HCT116 (cell line): ENCODE results near the gene PLB1. TPM values are rescaled to one million over a fixed set of nuclear protein-coding genes. Genes with fewer than 3 reads are reported as not detected.
A peak's percentile ranks its signal among the peaks of the same experiment; 100 is the strongest.

ENCODE experiments used
- ATAC-seq: fragments of 200-7000 bp; cut with Tn5 transposase; 2 replicates; pipeline ENCODE4 v1.9.1; 2020; ENCODE audit warnings: mild to moderate bottlenecking, moderate library complexity
- BruUV-seq: library from RNA; stranded (reverse); fragments of 400-500 nt; replicated peaks from 2 replicates; lab custom pipeline; 2021; lab: Mats Ljungman, UMichigan
- CTCF ChIA-PET: fragments of 300-600 bp; sonication (Branson Sonifier 250); formaldehyde crosslinking; loops from one replicate; lab custom pipeline; 2021; ENCODE audit warnings: antibody characterized with exemption; lab: Charles Lee
- POLR2A ChIA-PET: fragments of 300-600, 350-600 bp; sonication (Branson Sonifier 250); formaldehyde crosslinking; loops from one replicate; lab custom pipeline; 2021; ENCODE audit warnings: antibody characterized with exemption; lab: Charles Lee
- RAD21 ChIA-PET, 2 experiments: fragments of 300-600 bp; sonication (Branson Sonifier 250); formaldehyde crosslinking; loops; one replicate each; lab custom pipeline; 2023; ENCODE audit warnings: low total read pairs in 2 of 2; ENCODE audit not compliant: uncharacterized antibody in 2 of 2, unreplicated experiment in 2 of 2, low non-redundant PET in 1 of 2; lab: Charles Lee
- DNase-seq: peaks from one replicate; pipeline ENCODE4 v3.0.0-alpha.2; 2010; ENCODE audit warnings: low read depth, low spot score
- H2AFZ ChIP-seq: fragments of 200-600 bp; shearing (Covaris generic), sonication (generic); 2 replicates; pipeline ENCODE4 v1.6.1; 2017; ENCODE audit warnings: low read depth, mixed run types, mixed read lengths, antibody characterized with exemption, low read length; ENCODE audit not compliant: poor library complexity, severe bottlenecking
- H3K27ac ChIP-seq: 2 replicates; pipeline ENCODE4 v1.5.1; 2012; ENCODE audit warnings: low read depth, low read length
- H3K27me3 ChIP-seq: fragments of 200-600 bp; sonication (generic); 2 replicates; pipeline ENCODE4 v1.6.1; 2016; ENCODE audit warnings: mixed run types, low read length, mixed read lengths; ENCODE audit not compliant: insufficient read depth
- H3K36me3 ChIP-seq, 2 experiments: fragments of 200-500 bp in 1 of 2; fragments of 200-600 bp in 1 of 2; sonication (Bioruptor generic) in 1 of 2; sonication (generic) in 1 of 2; 2 replicates each; pipeline versions ENCODE4 v1.5.1 to v1.6.1; 2014 to 2016; ENCODE audit warnings: low read length in 2 of 2, inconsistent platforms in 1 of 2, mixed read lengths in 1 of 2, mixed run types in 1 of 2; ENCODE audit not compliant: insufficient read depth in 2 of 2, control insufficient read depth in 1 of 2
- H3K4me1 ChIP-seq, 2 experiments: fragments of 200-600 bp in 1 of 2; sonication (generic) in 1 of 2; 2 replicates each; pipeline versions ENCODE4 v1.5.1 to v1.6.1; 2012 to 2017; ENCODE audit warnings: low read length in 2 of 2, inconsistent platforms in 1 of 2, mild to moderate bottlenecking in 1 of 2, mixed read lengths in 1 of 2, mixed run types in 1 of 2, moderate library complexity in 1 of 2; ENCODE audit not compliant: insufficient read depth in 2 of 2, control insufficient read depth in 1 of 2
- H3K4me2 ChIP-seq: fragments of 200-600 bp; sonication (generic); 2 replicates; pipeline ENCODE4 v1.6.1; 2017; ENCODE audit warnings: mixed run types, low read length, mixed read lengths
- H3K4me3 ChIP-seq, 2 experiments: fragments of 200-600 bp in 1 of 2; sonication (generic) in 1 of 2; replicated peaks in 1 of 2; 2 replicates each; pipeline ENCODE4 v1.5.1; 2011 to 2016; ENCODE audit warnings: low read length in 2 of 2, control low read depth in 1 of 2, low read depth in 1 of 2, mild to moderate bottlenecking in 1 of 2, mixed read lengths in 1 of 2, mixed run types in 1 of 2
- H3K79me2 ChIP-seq: fragments of 200-600 bp; sonication (generic); 2 replicates; pipeline ENCODE4 v1.6.1; 2017; ENCODE audit warnings: mild to moderate bottlenecking, mixed run types, low read length, moderate library complexity, mixed read lengths; ENCODE audit not compliant: insufficient read depth
- H3K9ac ChIP-seq: fragments of 200-600 bp; sonication (generic); 2 replicates; pipeline ENCODE4 v1.6.1; 2016; ENCODE audit warnings: low read length, mixed read lengths
- H3K9me2 ChIP-seq: fragments of 200-600 bp; sonication (generic), shearing (Covaris generic); 2 replicates; pipeline ENCODE4 v1.6.1; 2017; ENCODE audit warnings: mixed run types, mild to moderate bottlenecking, moderate library complexity; ENCODE audit not compliant: insufficient read depth
- H3K9me3 ChIP-seq, 2 experiments: fragments of 200-500 bp in 1 of 2; fragments of 200-600 bp in 1 of 2; sonication (Bioruptor generic) in 1 of 2; sonication (generic) in 1 of 2; 2 replicates each; pipeline ENCODE4 v1.6.1; 2014 to 2017; ENCODE audit warnings: low read length in 2 of 2, mixed read lengths in 2 of 2, inconsistent platforms in 1 of 2, low read depth in 1 of 2, mild to moderate bottlenecking in 1 of 2, mixed run types in 1 of 2, moderate library complexity in 1 of 2; ENCODE audit not compliant: control insufficient read depth in 1 of 2, insufficient read depth in 1 of 2
- H4K20me1 ChIP-seq: fragments of 200-600 bp; sonication (generic), shearing (Covaris generic); 2 replicates; pipeline ENCODE4 v1.6.1; 2017; ENCODE audit warnings: mixed run types, mild to moderate bottlenecking, moderate library complexity; ENCODE audit not compliant: insufficient read depth
- CBX3 ChIP-seq: IDR thresholded peaks from 2 replicates; pipeline ENCODE4 v1.6.1; 2012; ENCODE audit warnings: low read depth
- EGR1 ChIP-seq: IDR thresholded peaks from 2 replicates; pipeline ENCODE4 v1.6.1; 2012; ENCODE audit warnings: low read depth
- EZH2 ChIP-seq: fragments of 200-600 bp; sonication (generic); IDR thresholded peaks from 2 replicates; pipeline ENCODE4 v1.6.1; 2017; ENCODE audit warnings: antibody characterized with exemption, mixed run types
- EZH2phosphoT487 ChIP-seq: fragments of 200-600 bp; IDR thresholded peaks from 2 replicates; pipeline ENCODE4 v1.6.1; 2018; ENCODE audit warnings: antibody characterized with exemption, borderline replicate concordance
- FOSL1 ChIP-seq: IDR thresholded peaks from 2 replicates; pipeline ENCODE4 v1.6.1; 2012; ENCODE audit warnings: low read depth
- JUND ChIP-seq: IDR thresholded peaks from 2 replicates; pipeline ENCODE4 v1.6.1; 2012
- POLR2A ChIP-seq: IDR thresholded peaks from 2 replicates; pipeline ENCODE4 v1.7.0; 2011; ENCODE audit warnings: borderline replicate concordance; ENCODE audit not compliant: insufficient read depth, insufficient read length; ENCODE audit errors: extremely low read depth
- POLR2AphosphoS5 ChIP-seq: IDR thresholded peaks from 2 replicates; pipeline ENCODE4 v1.6.1; 2011; ENCODE audit warnings: mild to moderate bottlenecking, low read depth, low read length, moderate library complexity
- RAD21 ChIP-seq: IDR thresholded peaks from 2 replicates; pipeline ENCODE4 v1.6.1; 2012; ENCODE audit warnings: low read depth, mild to moderate bottlenecking
- SP1 ChIP-seq: IDR thresholded peaks from 2 replicates; pipeline ENCODE4 v1.6.1; 2012; ENCODE audit warnings: low read depth
- TCF7L2 ChIP-seq: IDR thresholded peaks from 2 replicates; pipeline ENCODE4 v1.7.0; 2011; ENCODE audit warnings: borderline replicate concordance, inconsistent platforms; ENCODE audit not compliant: insufficient read depth, insufficient read length; ENCODE audit errors: extremely low read depth
- YY1 ChIP-seq: IDR thresholded peaks from 2 replicates; pipeline ENCODE4 v1.6.1; 2011; ENCODE audit warnings: low read length, low read depth, moderate library complexity, mild to moderate bottlenecking; ENCODE audit not compliant: insufficient replicate concordance; ENCODE audit errors: extremely low read depth
- ZBTB33 ChIP-seq: IDR thresholded peaks from 2 replicates; pipeline ENCODE4 v1.6.1; 2011; ENCODE audit warnings: mild to moderate bottlenecking, low read length, moderate library complexity; ENCODE audit not compliant: insufficient replicate concordance; ENCODE audit errors: extremely low read depth
- ZFX ChIP-seq: fragments of 450-650 bp; IDR thresholded peaks from 2 replicates; pipeline ENCODE4 v1.6.1; 2017
- intact Hi-C: fragments of 100-400 bp; cut with micrococcal nuclease; formaldehyde crosslinking; loops from 2 replicates; pipeline ENCODE4 v1.10.0; 2022
- total RNA-seq: library from RNA; stranded (reverse); gene quantifications from one replicate; pipeline ENCODE4 v1.2.1, GENCODE V29; 2021; ENCODE audit not compliant: unreplicated experiment
- TF ChIP-seq, protein P1 (sequence below): IDR thresholded peaks from 2 replicates; pipeline ENCODE4 v1.6.1; 2012

Gene PLB1
- total RNA-seq, 1 experiment from 2014 or later: 0.49 TPM

DNA sequence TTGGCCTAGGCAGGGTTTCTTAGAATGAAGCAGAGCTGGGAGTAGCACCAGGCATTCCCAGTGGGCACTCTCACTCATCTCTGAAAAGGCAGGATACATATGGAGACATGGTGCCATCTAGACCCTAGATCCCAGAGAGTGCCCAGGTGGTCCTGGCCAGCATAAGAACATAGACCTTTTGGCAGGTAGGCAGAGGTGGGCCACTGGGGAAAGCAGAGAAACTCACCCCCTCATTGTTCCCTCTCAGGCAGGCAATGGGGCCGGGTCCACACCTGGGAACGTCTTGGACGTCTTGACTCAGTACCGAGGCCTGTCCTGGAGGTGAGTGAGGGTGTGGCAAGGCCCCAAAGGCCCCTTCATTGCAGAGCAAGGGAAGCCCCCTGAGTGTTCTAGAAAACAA lies 69.2 kb downstream of the PLB1 start:
- Histone ChIP-seq H3K4me3 (no peak overlapping the region), H3K27me3 (no peaks in the 10 kb centered on the region), H3K79me2 (no peaks in the 10 kb centered on the region), H3K9ac (no peak overlapping the region), H3K9me2 (no peaks in the 10 kb centered on the region), H3K27ac (no peak overlapping the region), H4K20me1 (no peaks in the 10 kb centered on the region), H3K36me3 (no peaks in the 10 kb centered on the region), H3K9me3 (no peaks in the 10 kb centered on the region), H3K4me2 (no peak overlapping the region), H2AFZ (no peak overlapping the region), H3K4me1 (peaks cover 0 to 11% of the 10 kb centered on the region in 2 experiments; a peak in 3 of 4 replicates)
- intact Hi-C loops: loop anchor here (10.0 kb wide), 1 partner anchor 390 kb away; no protein-coding TSS in a partner anchor
- ChIA-PET RAD21 (no interaction called here), CTCF (no interaction called here), POLR2A (no interaction called here)
- TF ChIP-seq ZFX: no peak
- TF ChIP-seq, protein P1, sequence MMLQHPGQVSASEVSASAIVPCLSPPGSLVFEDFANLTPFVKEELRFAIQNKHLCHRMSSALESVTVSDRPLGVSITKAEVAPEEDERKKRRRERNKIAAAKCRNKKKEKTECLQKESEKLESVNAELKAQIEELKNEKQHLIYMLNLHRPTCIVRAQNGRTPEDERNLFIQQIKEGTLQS: no peak
- TF ChIP-seq EGR1: no peak
- TF ChIP-seq POLR2A: no peak
- TF ChIP-seq EZH2phosphoT487: no peak
- TF ChIP-seq RAD21: no peak
- no peak for TF ChIP-seq FOSL1
- TF ChIP-seq POLR2AphosphoS5: no peak
- no peak for DNase-seq
- no peak for ATAC-seq
- no TSS peak for BruUV-seq

DNA sequence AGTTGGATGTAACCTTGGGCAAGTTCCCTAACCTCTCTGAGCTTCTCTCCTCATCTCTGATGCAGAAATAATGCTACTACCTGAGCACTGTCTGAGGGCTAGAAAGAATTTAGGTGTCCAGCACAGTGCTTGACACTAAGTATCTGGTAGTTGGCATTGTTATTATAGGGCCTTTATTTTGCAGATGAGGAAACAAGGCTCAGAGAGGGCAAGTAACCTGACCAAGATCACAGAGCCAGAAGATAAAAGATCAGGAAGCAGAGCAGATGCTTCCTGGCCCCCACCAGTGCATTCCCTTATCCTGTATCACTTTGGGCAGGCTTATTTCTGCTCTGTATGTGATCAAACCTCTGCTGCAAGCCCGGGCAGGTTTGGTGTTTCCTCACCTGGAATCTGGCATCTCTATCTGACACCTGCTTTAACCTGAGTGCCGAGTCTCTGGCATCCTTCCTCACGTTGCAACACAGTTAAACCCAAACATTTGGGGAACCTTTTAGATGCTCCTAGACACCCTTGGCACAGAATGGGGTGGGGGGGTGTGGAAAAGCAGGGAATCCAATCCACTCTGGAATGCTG lies 69.9 kb downstream of the PLB1 start:
- H2AFZ ChIP-seq: peak overlapping the region; percentile 100
- no peak overlapping the region for H3K27ac ChIP-seq
- ChIA-PET POLR2A (no interaction called here), CTCF (interaction anchor here (1.3 to 2.6 kb wide), 6 partner anchors 8 to 256 kb away, joined by 3 to 18 read pairs (median 10); partner anchors contain the start of gene PPP1CB), RAD21 (interaction anchor here in 1 of 2 experiments (1.3 kb wide), 1 partner anchor 29 kb away, joined by 12 read pairs; no protein-coding TSS in a partner anchor)
- H3K79me2 ChIP-seq: no peaks in the 10 kb centered on the region
- no peaks in the 10 kb centered on the region for H3K9me2 ChIP-seq
- no peaks in the 10 kb centered on the region for H3K36me3 ChIP-seq
- BruUV-seq: no TSS peak
- ATAC-seq (no peak), DNase-seq (no peak)
- H3K27me3 ChIP-seq: no peaks in the 10 kb centered on the region
- H3K4me3 ChIP-seq: peak overlapping the region in 1 of 2 experiments; percentile 64; a peak in 2 of 4 replicates
- no peak for TF ChIP-seq ZFX
- TF ChIP-seq CBX3: no peak
- no peak for TF ChIP-seq EZH2
- TF ChIP-seq SP1: no peak
- no peak for TF ChIP-seq POLR2A
- TF ChIP-seq JUND: no peak
- TF ChIP-seq EZH2phosphoT487: no peak
- no peak for TF ChIP-seq TCF7L2
- no peak for TF ChIP-seq POLR2AphosphoS5
- TF ChIP-seq EGR1: no peak
- TF ChIP-seq ZBTB33: no peak
- TF ChIP-seq YY1: no peak
- TF ChIP-seq FOSL1: no peak
- intact Hi-C loops: loop anchor here (1.0 to 10.0 kb wide), 3 partner anchors 31 to 389 kb away; no protein-coding TSS in a partner anchor
- peak overlapping the region; percentile 94 for H3K4me2 ChIP-seq
- H4K20me1 ChIP-seq: no peaks in the 10 kb centered on the region
- no peaks in the 10 kb centered on the region for H3K9me3 ChIP-seq
- H3K4me1 ChIP-seq: peaks cover 0 to 11% of the 10 kb centered on the region in 2 experiments; a peak in 3 of 4 replicates
- H3K9ac ChIP-seq: 0 out of 2 replicates have a peak overlapping the region, but pooled peaks have one; percentile 43
